GM18499 (cell line): ENCODE data around the gene STYX.

Source experiments
- ATAC-seq: cut with Tn5 transposase; IDR thresholded peaks from one replicate; pipeline ENCODE4 v1.9.1; 2021; ENCODE audit warnings: moderate number of reproducible peaks; ENCODE audit not compliant: insufficient read depth, unreplicated experiment

STYX gene, protein sequence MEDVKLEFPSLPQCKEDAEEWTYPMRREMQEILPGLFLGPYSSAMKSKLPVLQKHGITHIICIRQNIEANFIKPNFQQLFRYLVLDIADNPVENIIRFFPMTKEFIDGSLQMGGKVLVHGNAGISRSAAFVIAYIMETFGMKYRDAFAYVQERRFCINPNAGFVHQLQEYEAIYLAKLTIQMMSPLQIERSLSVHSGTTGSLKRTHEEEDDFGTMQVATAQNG

GRCh38 chr14:52729925-52730708, at the start of gene STYX:
STYX (plus strand) TSS chr14:52730166; CDS start chr14:52730475, 309 bp downstream.
- ATAC-seq: peak; percentile 9

DNA sequence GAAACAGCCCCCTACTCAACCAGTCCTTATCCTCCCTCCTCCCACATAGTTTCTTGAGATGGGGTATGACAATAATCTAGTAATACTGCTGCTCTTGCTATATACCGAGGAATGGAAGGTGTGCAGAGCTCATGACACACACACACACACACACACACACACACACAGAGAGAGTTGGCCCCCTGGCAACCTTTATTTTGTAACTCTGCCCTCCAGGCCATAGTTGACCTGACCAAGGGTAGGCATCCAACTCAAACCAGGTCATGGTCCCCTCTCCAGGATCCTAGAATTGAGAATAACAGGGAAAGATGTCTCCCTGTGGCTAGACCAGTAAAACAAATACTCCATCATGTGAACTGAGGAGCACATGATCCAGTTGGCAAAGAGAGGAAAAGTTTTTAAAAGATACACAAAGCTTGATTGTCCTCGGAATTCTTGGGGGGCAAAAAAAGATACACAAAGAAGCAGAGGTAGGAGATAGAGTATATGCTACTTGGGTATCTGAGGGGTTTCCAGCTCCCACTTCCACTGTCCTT, 45.9 kb upstream of the STYX start:
- ATAC-seq: no peak

GRCh38 chr14:52686176-52686575, 43.8 kb upstream of the STYX start:
- ATAC-seq: no peak

GRCh38 chr14:52690983-52691760, 38.8 kb upstream of the STYX start:
- no peak for ATAC-seq

DNA sequence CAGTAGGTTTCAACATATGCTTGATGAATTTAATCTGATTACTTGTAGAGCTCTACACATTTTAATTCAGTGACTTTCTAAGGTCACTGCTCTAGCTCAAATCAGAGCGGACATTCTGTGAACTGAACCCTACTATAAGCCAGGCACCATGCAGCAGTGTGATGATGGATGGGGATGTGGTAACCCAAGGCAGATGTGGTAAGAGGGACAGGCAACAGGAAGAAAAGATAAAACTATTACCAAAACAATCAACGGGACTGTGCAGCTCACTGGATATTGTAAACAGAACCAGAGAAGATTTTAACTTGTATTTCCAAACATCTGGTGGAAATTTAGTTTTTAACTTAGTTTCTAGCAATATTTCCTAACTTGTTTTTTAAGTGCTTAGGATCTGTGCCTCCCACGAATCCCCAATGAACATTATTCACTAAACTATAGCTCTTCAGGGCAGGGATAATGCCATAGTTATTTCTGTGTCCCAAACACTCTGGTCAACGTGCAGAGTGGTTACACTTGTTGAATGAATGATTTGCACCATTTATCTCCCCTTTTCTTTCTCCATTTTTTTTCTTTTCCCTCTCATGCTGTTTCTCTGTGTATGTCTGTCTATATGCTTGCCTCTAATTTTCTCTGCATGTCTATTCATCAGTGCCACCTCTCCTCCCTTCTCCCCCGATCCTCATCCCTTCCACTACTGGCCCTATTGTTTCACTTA, 37.6 kb upstream of the STYX start:
- no peak for ATAC-seq

GRCh38 chr14:52693036-52693435, 36.9 kb upstream of the STYX start:
- ATAC-seq: no peak

DNA sequence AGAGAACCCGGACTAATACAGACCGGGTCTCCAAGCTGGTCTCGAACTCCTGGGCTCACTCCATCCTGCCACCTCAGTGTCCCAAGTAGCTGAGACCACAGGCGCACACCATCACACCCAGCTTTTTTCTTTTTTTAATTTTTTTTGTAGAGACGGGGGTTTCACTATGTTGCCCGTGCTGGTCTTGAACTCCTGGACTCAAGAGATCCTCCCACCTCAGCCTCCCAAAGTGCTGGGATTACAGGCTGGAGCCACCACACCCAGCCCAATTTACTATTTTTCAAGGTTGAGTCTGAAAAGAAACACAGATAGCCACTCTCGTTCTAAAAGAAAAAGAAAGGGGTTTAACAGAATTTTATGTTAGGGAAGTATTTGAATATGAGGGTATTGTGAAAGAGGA, 36.4 kb upstream of the STYX start:
- no peak for ATAC-seq

GRCh38 chr14:52694761-52695480, 35.0 kb upstream of the STYX start:
- ATAC-seq: peak; percentile 34

- ATAC-seq: peak; percentile 31
Measured at GRCh38 chr14:52695481-52696091, 34.4 kb upstream of the STYX start, which contains the start of gene ERO1A. ERO1A (minus strand) TSS chr14:52695558; CDS start chr14:52695481, 77 bp downstream.

DNA sequence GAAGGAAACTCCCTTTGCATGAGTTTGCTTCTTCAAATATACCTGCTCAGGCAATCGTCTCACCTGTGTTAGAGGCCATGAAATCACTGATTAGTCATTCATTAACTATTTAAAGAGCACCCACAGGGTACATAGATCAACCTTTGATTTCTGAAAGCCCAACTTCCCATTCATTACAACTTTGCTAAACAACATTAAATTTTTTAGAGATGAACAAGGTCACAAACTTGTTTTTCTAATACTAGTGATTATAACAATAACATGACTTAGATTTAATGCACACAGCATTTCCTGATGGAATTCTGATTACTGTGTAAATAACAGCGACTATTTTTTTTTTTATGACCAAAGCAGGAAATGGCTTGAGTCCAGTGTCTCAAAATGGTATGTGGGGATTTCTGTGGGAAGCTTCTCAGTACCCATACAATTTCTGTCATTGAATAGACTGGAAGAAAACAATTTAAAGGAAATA, 29.2 kb upstream of the STYX start:
- ATAC-seq: no peak

DNA sequence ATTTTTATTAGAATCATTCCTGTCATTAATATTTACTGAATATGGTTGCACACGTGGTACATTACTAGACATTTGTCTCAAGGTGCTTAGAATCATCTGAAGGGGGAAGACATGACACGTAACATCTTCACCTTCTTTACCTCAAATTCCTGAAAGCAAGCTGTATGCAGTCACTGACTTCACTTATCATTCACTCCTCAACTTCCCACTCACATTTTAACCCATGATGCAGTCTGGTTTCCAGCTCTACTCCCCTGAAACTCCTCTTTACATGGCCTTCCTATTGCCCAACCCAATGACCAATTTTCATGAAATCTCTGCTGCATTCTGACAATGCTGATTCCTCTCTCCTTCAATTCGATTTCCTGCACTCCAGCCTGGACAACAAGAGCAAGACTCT, 28.7 kb upstream of the STYX start:
- ATAC-seq: no peak

GRCh38 chr14:52703225-52703624, 26.7 kb upstream of the STYX start:
- ATAC-seq: no peak

GRCh38 chr14:52703664-52704063, 26.3 kb upstream of the STYX start:
- ATAC-seq: no peak

DNA sequence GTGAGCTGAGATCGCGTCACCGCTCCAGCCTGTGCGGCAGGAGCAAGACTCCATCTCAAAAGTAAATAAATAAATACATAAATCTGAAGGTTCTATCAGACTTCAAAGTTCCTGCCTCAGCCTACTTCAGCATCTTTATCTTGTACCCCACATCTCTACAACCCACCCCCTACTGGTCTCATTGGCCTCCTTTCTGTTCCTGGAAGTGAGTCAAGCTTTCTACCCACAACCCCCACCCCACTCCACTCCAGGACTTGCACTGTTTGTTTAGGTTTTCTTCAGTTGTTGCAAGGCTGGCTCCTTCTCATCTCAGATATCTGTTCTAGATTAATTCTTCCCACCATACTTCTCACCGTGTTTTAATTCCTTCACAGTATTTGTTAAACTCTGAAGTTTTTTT, 23.7 kb upstream of the STYX start:
- no peak for ATAC-seq

- peak; percentile 78 for ATAC-seq
Measured at GRCh38 chr14:52706724-52707706, 23.0 kb upstream of the STYX start, which contains the start of gene PSMC6. PSMC6 (plus strand) TSS chr14:52707200; CDS start chr14:52707220, 20 bp downstream.

GRCh38 chr14:52711666-52712065, 18.3 kb upstream of the STYX start:
- no peak for ATAC-seq

DNA sequence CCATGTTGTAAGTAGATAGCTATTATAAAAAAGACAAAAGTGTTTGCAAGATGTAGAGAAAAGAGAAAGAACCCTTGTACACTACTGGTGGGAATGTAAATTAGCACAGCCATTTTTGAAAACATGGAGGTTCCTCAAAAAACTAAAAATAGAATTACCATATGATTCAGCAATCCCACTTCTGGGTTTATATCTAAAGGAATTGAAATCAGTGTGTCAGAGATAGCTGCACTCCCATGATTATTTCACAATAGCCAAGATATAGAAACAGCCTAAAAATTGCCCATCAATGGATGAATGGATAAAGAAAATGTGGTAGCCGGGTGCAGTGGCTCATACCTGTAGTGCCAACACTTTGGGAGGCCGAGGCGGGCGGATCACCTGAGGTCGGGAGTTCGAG, 13.8 kb upstream of the STYX start:
- no peak for ATAC-seq
